ENCODE data around the gene TTLL8.

Gene TTLL8

DNA sequence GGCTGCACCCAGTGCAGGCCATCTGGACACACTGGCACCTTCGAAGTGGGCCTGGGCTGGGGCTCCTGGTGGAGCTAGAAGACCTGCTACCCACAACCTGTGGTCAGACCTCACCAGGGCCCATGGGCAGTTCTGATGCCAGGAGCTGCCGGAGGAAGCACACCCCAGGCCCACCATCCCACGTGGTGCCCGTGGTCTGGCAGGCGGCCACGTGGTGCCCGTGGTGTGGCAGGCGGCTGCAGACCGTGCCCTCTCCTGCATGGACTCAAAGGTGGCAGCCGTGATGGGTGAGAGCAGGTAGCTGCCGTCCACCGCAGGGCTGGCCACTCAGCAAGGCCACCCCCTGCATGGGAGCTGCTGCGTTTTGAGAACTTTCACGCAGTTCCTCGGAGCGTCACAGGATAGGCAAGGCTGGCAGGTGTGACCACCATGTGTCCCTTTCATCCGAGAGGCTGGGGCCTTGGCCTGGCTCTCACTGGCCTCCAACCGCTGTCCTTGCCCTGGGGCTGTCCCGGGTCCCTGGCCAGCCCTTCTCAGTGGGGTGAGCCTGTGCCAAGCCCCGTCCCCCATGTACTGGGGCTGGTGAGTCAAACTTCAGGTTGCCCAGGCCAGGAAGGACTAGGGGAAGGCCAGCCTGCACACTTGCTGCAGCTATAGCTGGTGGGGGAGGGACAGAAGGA lies 41.6 kb downstream of the TTLL8 start:
- DNase-seq: no peak

DNA sequence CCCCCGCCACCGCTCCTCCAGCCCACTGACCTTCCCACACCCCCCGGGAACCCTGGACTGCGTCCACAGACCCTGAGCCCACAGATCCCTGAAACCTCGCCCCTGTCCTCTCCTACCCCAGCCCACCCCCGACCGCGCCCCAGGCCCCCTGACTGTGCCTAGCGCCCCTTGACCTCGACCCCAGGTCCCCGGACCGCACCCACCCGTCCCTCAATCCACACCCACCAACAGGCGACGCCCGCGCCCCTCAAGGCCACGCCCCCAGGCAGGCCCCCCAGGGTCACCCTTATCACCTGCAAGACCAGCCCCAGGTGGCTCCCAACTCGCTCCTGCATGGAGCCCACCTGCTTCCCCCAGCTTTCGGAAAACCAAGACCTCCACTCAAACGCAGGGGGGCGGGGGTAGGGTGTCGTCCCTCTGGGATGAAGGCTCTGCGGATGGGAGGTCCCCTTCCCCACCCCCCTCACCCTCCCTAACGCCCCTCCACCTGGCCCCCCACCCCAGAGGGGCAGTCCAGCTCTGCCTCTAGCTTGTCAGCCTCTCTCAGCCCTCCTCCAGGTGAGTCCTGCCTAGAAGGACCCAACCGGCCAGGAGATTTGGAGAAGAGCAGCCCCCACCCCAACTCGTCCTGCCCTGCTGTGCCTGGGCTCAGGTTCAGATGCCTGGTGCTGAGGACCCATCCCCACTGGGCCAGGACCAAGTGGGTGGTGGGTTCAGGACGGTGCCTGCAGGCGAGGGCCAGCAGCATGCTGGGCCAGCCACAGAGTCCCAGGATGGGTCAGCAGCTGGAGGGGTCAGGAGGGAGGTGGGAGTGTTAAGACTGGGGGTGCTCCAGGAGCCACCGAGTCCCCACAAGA lies 42.4 kb downstream of the TTLL8 start:
- DNase-seq: no peak

DNA sequence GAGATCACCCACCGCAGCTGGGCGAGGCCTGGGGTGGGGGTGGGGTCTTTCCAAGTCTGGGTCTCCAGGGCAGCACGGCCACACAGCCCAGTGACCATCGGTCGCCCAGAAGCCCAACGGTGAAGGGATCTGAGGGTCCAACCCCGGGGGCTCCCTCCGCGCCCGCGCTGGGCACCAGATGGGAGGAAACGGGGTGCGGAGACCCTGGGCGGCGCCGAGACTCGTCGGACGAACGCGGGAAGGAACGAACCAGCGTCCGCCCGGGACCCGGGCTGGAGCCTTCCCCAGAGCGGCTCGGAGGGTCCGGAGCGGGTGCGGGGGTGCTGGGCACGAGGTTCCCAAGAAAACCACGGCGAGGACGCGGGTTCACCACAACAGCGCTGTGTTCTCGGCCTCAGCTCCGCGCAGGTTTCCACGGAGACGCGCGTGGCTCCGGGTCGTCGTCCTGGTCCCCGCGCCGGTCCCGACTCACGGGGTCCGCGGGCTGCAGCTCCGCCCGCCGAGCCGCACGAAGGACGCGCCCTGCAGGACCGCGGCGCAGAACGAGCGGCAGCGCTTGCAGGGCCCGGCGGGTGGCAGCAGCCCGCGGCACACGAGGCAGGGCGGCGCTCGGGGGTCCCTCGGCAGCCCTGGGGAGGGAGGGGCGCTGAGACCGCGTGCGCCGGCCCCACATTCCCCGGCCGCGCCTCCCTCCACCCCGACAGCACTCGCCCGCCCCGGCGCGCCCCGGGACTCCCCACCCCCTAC lies 43.3 kb downstream of the TTLL8 start:
- DNase-seq: no peak

DNA sequence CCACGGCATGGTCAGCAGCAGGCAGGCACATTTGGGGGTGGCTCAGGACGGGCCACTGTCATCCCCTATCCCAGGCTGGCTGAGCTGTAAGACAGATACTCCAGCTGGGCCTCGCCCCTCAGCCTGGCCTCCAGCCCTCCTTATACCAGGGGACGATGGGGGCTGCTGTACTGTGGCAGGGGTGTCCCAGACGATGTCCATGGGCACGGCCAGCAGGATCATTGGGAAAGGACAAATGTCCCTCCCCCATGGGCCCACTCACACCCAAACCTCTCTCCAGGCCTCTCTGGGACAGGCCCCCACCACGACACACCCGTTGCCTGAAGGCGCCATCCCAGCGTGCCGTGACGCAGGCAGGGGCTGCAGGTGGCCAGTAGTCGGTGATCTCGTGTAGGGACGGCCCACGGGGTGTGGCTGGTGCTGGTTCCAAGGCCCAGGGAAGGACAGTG lies 44.0 kb downstream of the TTLL8 start:
- no peak for DNase-seq

DNA sequence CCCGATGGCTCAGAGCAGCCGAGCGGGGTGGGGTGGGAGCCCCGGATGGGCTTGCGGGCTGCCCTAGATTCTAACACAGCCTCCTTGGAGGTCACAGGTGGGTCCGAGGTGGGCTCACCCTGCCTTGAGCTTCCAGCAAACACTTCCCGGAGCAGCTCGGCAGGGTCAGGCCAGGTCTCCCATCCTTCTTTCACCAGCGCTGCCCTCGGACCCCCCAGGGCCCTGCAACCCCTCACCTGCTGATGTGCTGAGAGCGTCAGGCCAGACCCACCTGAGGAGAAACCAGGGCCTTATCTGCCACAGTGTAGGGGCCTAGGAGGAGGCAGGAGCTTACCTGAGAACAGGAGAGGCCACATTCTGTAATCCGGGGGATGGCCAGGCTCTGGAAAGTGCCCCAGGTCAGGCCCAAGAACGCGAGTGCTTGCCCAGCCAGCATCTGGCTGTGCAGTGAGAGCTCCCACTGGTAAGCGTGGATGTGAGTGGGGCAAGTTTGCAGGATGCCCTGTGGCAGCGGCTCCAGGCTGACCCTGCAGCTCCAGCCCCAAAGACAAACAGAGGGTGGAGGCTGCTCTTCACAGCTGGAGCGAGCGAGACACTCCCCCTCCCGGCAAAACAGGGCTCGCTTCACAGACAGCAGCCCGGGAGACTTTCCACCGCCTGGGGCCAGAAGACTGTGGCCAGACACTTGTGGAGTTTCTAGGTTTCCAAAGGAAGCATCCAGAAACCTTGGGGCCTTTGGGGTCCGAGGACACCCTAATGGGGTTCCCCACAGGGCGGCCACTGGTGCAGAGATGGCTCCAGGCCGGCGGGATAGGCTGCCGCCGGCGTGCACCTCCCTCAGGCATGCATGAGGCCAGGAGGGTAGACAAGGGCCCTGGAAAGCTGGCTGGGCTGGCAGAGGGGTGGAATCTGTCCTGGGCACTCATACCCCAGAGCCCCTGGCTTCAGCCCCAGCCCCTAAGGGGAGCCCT lies 45.6 kb downstream of the TTLL8 start, which contains the start of gene IL17REL:
IL17REL (minus strand) TSS at position 555 of the 971 bp plus-strand sequence; CDS start at position 436, 119 bp downstream.
- no peak for DNase-seq

DNA sequence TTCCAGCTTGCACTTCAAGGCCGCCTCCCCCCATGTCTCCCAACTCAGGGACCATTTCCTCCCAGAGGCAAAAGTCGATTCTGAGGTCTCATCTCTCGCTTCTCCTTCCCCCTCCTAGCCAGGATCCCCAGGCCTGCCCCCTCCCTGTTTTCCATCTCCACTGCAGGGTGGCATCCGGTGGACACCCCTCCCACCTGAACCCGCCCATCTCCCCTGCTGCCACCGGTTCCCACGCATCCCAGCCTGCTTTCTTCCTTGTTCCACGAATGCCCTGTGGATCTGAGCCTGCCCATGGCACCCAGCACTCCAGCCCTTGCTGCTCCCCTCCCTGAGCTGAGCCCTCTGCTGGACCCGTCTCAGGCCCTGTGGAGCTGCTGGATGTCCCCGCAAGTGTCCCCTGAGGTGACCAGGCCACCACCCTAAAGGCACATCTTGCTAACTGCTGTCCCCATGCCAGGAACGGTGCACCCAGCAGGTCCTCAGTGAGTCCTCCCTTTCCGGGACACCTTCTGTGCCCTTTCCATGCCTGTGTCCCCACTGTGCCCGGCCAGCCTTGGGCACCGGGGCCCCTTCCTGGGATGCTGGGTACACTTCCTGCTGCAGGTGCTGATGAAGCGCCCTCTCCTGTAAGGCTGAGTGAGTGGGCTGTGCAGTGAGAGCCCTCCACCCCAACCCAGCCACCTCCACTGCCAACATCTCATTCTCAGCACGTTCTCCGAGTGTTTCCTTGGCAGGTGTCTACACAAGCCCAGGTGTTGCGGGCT lies 46.5 kb downstream of the TTLL8 start:
- no peak for DNase-seq

DNA sequence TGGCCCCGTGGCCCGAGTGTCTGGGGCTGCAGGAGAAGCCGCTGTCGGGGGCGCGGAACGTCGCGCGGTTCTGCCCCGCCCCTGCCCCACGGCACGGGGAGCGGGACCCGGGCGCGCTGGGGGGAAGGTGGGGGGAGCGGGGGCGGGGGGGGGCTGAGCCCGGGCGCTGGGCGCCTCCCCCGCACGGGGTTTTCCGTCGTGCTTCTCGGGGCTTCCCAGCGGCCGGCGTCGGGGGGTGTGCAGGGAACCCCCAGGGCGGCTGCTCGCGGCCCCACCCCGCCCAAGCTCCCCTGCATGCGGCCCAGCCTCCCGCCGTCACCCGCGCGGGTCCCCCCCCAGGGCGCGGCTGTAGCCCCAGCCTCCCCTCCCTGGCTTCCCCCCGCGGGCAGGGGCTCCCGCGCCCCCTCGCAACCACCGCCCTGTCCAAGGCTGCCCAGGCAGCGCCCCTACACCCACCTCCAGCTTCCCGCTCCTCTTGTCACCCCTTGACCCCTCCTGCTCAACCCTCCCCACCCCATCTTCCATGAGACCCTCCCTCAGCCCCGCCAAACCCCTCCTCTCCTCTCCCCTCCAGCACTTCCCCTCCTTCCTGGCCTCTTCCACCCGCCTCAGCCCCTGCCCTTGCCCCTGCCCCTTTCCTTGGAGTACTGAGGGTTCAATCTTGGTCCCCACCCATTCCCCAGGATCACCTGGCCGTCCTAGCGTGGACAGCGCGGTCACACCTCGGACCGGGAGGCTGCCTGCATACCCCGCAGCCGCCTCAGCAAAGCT lies 47.2 kb downstream of the TTLL8 start:
- no peak for DNase-seq

DNA sequence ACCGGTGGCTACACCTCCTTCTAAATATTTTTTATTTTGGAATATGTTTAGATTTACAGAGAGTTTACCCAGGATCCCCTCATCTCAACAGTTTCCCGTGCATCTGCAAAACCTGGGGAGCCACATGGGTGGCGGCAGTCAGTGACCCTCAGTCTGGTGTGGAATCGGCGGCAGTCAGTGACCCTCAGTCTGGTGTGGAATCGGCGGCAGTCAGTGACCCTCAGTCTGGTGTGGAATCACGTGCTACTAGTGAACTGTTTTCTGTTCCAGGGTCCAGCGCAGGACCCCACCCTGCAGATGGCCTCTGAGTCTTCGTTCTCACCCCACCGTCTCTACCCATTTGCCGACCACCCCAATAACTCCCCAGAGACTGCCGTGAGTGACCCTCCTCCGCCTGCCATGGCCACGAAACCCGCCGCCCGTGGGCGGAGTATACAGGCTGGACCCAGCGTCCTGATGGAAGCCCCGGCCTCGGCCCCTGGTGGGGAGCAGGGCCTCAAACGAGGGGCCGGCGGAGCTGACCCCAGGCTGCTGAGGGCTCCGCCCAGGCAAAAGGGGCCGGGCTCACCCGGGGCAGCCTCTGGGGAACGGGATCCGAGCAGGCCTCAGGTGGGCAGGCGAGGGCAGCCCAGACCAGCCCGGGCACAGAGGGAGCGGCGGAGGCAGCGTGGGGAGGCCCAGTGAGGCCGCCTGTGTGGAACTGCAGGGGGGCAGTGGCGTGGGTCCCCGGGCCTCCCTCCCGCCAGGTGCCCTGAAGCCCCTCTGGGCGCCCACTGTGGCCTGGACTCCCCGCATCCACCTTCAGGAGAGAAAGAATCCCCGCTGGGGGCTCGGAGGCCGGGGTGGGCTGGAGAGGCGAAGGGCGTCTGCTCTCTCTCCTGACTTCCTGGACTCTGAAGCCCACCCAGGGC lies 48.1 kb downstream of the TTLL8 start:
- no peak for DNase-seq

DNA sequence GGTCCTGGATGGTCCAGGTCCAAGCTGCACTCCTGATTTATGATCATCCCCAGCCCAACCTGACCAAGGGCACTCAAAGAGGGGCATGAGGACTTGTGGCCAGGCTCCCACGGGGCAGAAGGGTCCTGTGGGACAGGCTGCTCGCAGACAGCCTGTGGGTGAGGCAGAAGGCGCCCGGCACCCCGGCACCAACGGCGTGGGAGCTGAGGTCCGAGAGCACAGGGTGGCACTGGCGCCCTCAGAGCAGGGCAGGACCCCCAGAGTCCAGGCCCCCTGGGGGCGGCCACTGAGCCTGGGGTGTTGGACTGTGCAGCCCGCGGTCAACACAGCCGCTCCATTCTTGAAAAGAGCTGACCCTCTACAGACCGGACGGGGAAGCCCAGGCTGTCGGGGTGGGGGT lies 48.8 kb downstream of the TTLL8 start:
- no peak for DNase-seq

DNA sequence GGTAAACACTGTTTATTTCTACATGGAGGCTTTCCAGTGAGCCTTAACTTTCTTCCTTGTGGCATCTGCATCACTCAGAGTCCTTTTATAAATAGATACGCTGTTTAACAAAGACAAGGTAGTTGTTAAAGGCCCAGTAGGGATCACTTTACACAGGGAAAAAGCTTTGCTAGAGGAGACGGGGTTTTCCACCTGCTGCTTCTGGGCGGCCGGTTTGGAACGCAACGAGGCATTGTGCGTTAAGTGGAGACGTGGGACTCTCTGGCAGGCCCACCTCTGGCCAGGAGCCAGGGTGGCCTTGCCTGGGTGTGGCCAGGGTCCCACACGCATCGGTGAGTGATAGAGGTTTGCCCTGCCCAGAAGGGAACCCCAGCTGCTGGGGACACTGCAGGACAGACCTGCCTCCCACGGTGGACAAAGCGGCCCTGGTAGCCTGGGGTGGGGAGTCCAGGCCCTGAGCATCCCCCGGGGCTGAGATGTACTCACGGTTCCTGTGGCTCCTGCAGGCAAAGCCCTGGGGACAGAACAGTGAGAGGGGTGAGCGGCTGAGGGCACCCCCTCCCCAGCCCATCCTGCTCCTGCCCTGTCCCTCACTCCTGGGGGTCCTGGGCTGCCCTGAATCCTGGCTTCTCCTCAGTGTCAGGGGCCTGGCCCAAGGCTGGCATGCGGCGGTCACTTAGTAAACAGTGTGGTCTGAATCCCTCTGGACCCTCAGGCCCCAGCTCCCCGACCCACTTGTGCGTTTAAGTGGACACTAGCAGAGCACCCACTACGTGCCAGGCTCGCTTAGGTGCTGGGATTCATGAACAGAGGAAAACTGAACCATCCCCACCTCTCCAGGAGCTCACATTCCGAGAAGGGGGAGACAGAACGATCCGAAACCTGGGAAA lies 49.7 kb downstream of the TTLL8 start:
- DNase-seq: peak; percentile 56

DNA sequence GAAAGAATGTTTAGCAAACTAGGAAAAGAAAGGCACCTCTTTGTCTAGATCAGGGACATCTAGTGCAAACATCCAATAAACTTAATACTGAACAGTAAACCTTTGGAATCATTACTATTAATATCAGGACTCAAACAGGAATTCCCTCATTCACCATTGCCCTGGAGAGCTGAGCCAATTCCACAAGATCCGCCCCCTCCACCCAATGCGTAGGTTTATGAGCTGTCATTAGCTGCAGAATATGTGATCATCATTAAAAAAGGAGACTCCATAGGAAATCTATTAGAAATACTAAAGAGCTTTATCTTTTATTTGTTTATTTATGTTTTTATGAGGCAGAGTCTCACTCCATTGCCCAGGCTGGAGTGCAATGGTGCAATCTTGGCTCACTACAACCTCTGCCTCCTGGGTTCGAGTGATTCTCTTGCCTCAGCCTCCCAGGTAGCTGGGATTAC lies 51.0 kb downstream of the TTLL8 start:
- DNase-seq: no peak

DNA sequence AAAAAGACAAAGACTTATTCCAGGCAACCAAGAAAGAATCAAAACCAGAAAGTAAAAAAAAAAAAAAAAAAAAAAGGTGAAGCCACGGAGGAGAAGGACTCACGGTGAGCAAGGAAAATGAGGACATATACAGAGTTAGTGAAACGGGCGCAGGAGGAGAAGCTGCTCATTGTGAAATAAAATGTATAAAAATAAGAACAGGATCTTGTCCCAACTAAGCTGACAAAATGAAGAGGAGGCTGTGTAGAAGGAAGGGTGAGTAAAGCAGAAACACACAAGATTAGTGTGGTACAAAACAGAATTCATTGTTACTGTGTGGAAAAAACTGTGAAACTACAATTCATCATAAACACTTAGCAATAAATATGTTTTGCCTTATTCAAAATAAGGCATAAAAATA lies 53.2 kb downstream of the TTLL8 start:
- no peak for DNase-seq

DNA sequence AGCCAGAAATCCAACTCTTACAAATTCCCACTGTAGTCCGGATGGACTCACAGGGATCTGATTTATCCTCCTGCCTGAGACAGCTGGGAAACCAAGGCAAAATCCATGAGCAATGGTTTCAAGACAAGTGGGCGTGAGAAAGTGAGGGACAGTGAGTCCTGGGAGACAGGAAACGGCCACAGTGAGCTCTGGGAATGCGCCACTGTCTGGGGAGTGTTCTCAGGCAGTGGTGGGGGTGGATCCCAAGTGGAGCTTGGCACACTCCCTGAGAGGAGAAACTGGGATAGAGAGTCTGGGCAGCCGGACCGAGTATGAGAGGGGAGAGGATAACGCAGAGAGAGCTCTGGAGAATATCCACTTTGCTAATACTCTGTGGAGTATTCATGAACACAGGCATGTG lies 55.3 kb downstream of the TTLL8 start:
- no peak for DNase-seq

DNA sequence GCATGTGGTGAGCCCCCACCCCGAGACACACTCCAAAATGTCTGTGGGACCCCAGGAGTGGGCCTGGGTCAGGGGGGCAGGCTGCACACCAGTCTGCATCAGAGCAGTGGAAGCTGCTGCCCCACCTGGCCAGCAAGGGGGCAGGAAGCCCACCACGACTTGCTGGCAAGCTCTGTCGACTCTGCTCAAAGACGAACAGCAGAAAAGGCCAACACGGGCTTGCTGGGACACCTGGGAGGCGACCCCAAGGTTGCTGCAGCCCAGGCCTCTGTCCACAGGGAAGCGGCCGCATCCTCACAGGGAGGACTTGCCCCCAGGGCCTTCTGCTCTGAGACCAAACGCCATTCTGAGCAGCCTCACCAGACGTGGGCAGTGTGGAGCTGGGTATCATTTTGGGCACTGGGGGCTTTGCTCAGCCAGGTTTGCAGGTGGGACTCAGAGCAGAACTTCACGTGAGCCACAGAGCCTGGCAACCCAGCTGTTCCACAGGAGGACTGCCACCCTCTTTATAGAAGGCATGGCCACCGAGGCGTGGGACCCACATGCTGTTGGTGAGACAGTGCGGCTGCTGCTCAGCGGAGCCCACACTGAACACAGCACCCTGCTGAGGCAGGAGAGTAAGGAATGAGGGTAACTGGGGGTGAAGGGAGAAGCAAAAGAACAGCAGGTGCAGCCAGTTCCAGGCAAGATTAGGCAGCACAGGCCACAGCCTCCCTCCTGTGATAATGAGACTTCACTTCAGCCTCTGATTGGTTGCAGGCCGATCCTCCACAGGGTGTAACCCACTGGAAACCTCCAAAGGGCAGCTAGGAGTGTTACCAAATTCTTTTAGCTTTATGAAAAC lies 56.5 kb downstream of the TTLL8 start:
- no peak for DNase-seq

DNA sequence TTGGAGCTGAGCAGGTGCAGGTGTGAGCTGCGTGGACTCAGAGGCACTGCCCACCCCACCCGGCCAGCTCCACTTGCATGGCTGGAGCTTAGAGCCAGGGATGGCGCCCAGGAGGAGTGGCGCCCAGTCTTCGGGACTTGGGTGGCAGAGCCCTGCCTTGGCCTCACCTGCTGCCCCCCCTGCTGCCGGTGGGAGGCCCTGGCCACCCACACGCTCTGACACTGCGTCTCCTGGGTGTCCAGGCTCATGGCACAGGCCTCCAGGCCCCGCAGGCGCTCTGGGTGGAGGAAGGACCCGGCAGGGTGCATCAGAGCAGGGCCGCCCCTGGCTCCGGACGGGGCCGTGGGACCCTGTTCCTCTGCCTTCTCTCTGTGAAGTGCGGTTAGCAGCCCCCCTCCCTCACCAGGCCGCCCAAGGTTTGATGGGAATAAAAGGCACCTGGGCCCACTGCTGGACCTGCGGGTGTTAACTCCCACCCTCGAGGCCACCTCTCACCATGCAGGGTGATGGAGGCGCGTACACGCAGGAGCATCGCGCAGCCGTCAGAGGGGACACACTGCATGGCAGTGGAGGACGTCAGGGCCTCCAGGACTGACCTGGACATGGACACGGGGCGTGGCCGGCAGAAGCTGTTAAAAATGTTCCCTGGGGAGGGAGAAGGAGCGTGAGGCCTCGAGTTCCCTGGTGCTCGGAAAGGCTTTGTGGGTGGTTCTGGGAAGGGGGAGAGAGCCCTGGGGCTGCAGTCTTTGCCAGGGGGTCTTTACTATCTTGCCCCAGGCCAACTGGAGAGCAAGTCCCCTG lies 57.3 kb downstream of the TTLL8 start:
- no peak for DNase-seq

DNA sequence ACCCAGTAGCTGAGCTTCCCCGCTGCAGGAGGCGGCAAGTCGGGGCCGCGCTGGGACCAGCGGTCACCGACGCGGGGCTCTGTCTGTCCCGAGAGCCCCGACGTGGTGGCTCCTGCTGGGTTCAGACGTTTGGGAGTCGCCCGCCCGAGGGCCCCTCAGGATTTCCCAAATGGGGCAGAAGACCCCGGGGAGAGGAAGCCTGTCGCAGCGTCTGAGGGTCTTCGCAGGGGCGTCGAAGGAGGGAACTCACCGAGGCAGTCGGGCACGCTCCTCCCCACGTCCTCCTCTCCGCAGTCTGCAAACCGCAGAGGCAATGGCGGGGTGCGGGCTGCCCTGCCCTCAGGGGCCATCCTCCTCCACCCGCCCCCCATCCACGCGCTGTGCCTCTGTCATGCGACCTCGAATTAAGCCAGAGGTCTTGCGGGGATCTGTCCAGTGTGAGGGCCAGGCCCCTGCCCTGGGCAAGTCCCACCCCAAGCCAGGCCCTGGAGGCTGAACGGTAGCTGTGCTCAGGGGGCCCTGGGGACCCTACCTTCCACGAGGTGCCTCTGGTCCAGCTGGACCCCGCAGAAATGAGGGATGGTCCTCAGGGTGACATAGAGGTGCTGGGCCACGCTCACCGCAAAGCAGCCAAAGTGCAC lies 58.0 kb downstream of the TTLL8 start:
- DNase-seq: no peak

Measured in NCI-H510A (cell line).